K562 (cell line): ENCODE data around the gene CLDN7. TPM values are rescaled to one million over a fixed set of nuclear protein-coding genes. Genes with fewer than 3 reads are reported as not detected.

Experiments
- CC2D1A ChIP-seq: fragments of 450-650 bp; IDR thresholded peaks from 2 replicates; pipeline ENCODE4 v1.6.1; 2017; ENCODE audit warnings: mild to moderate bottlenecking
- CHD7 ChIP-seq: fragments of 200-600 bp; sonication (generic); IDR thresholded peaks from one replicate; pipeline ENCODE4 v1.6.1; 2012; ENCODE audit warnings: mild to moderate bottlenecking, low read depth, low read length, inconsistent platforms
- ELF2 ChIP-seq: fragments of 250-450 bp; sonication (Bioruptor Pico); IDR thresholded peaks from 2 replicates; pipeline ENCODE4 v1.5.0; 2021; ENCODE audit warnings: mild to moderate bottlenecking
- NCOA1 ChIP-seq: fragments of 450-650 bp; IDR thresholded peaks from 2 replicates; pipeline ENCODE4 v1.6.1; 2016; ENCODE audit warnings: low read depth
- NONO ChIP-seq, 2 experiments: fragments of 200-400 bp in 1 of 2; fragments of 450-650 bp in 1 of 2; formaldehyde crosslinking in 1 of 2; IDR thresholded peaks; 2 replicates each; pipeline ENCODE4 v1.6.1; 2017; ENCODE audit warnings: low read depth in 2 of 2, mild to moderate bottlenecking in 2 of 2, moderate library complexity in 2 of 2, low read length in 1 of 2
- THAP7 ChIP-seq: fragments of 250-450 bp; sonication (Bioruptor Pico); IDR thresholded peaks from 2 replicates; pipeline ENCODE4 v1.5.0; 2021
- TOE1 ChIP-seq, 2 experiments: fragments of 450-650 bp in 1 of 2; sonication (generic) in 1 of 2; formaldehyde crosslinking in 1 of 2; IDR thresholded peaks; 2 replicates each; pipeline versions ENCODE4 v1.7.1 to v1.8.0; 2016 to 2022; ENCODE audit warnings: borderline replicate concordance in 2 of 2, mild to moderate bottlenecking in 2 of 2, antibody characterized with exemption in 1 of 2, inconsistent platforms in 1 of 2, low read depth in 1 of 2, missing genetic modification reagents in 1 of 2, moderate library complexity in 1 of 2
- WHSC1 ChIP-seq: IDR thresholded peaks from one replicate; pipeline ENCODE4 v1.6.1; 2012; ENCODE audit warnings: low read length, control low read depth, inconsistent platforms
- ZHX1 ChIP-seq: fragments of 150-350 bp; conservative IDR thresholded peaks from 2 replicates; pipeline ENCODE4 v1.6.1; 2014; ENCODE audit warnings: low read length
- polyA plus RNA-seq, 8 experiments: library from polyadenylated mRNA; depleted of rRNA in 4 of 8; stranded (reverse) in 5 of 8; unstranded in 3 of 8; fragments of >200 nt; fragmentation: Nextera tagmentation in 2 of 8; fragmentation: Illumina TruSeq in 1 of 8; extraction: Ambion mirVana in 2 of 8; extraction: Trizol in 1 of 8; gene quantifications; 2 replicates each; pipeline versions ENCODE4 v1.2.1 to v1.2.3, GENCODE V29; 2011 to 2014; ENCODE audit warnings: inconsistent platforms in 1 of 8, missing spikeins in 1 of 8
- total RNA-seq, 7 experiments: library from RNA; depleted of rRNA in 6 of 7; stranded (reverse); fragments of >200 nt in 6 of 7; fragmentation: Illumina TruSeq in 2 of 7; extraction: Trizol in 2 of 7; gene quantifications; 2 replicates each; pipeline versions ENCODE4 v1.2.1 to v1.2.3, GENCODE V29; 2011 to 2021; ENCODE audit warnings: low replicate concordance in 1 of 7

CLDN7 gene
- total and polyA plus RNA-seq, 9 of the 15 experiments (the other 6 are each of a cell fraction or from before 2014, with no cell fraction given) = 2.2 to 14.5 (median 7.6) TPM

- TF ChIP-seq CHD7 (no peak), ZHX1 (no peak), WHSC1 (no peak), TOE1 (IDR thresholded peaks at IDR 0.05; ENCODE audit: borderline replicate concordance) (peak; percentile 97), TOE1 (CRISPR knock-in tag; IDR thresholded peaks at IDR 0.05; ENCODE audit: borderline replicate concordance, low read depth) (no peak), CC2D1A (peak; percentile 56; the same call in 1 of the 2 replicates), NCOA1 (0 out of 2 replicates have a peak, but pooled peaks have one; percentile 35), THAP7 (0 out of 2 replicates have a peak, but pooled peaks have one; percentile 71), ELF2 (peak; percentile 80; the same call in 1 of the 2 replicates), NONO (IDR thresholded peaks at IDR 0.05; ENCODE audit: low read depth in 2 of 2, low read length in 1 of 2) (peak in 1 of 2 experiments; percentile 76; a peak in 1 of 4 replicates)
Observed at GRCh38 chr17:7242717-7243452, 19.4 kb downstream of the CLDN7 start (continued).
